Activated CD4-positive, alpha-beta T cell treated with anti-CD3 and anti-CD28 coated beads, Interleukin-2, Interleukin-4, amounts not matched to agents 100 ng/mL and 50 ng/mL, durations not matched to agents 16 hours and 8 hours (primary cell): ENCODE measurements around the gene DOCK4.

ENCODE experiments used
- DNase-seq: peaks from one replicate; pipeline ENCODE4 v3.0.0-alpha.2; 2020; ENCODE audit warnings: low spot score

The DOCK4 gene

GRCh38 chr7:112049555-112050249, 156.5 kb downstream of the DOCK4 start:
- no peak for DNase-seq

DNA sequence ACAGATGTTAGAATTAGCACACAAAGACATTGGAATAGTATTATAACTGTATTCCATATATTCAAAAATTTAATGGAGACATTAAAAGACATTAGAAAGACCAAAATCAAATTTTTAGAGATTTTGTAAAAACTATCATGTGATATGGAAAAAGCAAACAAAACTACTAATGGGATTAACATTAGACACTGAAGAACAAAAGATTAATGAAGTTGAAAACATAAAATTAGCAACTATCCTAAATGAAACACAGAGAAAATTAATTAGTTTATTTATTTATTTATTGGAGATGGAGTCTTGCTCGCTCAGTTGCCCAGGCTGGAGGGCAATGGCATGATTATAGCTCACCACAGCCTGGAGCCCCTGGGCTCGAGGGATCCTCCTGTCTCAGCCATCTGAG, 158.8 kb downstream of the DOCK4 start:
- no peak for DNase-seq

DNA sequence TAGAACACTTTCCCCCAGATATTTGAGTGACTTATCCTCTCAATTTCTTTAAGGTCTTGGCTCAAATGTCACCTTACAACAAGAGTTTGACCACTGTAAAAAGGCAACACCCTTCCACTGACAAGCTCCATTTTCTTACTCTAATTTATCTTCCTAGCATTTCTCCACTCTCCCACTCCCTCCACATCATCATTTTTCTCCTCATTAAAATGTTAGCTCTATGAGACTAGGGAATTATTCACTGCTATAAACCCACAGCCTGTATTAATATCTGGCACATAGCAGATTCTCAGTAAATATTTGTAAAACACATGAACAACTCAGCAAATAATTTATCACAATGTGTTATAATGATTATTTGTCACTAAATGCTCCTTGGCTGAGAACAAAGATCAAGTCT, 161.0 kb downstream of the DOCK4 start:
- DNase-seq = no peak

DNA sequence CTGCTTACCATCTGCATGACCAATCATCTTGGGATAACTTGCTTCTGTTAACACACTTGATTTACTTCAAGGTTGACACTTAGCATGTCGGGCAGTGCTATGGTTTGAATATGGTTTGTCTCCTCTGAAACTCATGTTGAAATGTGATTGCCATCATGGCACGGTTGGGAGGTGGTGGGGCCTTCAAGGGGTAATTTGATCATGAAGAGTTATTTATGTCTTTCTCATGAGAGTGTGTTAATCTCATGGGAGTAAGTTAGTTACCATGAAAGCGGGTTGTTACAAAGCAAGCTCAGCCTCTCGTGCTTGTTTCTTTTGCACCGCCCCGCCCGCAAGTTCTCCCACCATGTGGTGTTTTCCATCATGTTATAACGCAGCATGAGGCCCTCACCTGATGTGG, 163.6 kb downstream of the DOCK4 start:
- DNase-seq = no peak

GRCh38 chr7:112038353-112038752, 167.8 kb downstream of the DOCK4 start:
- DNase-seq = no peak

- no peak for DNase-seq
These were observed 170.1 kb downstream of the DOCK4 start for GRCh38 chr7:112036071-112036470.

GRCh38 chr7:112031689-112032088, 174.5 kb downstream of the DOCK4 start:
- no peak for DNase-seq

- no peak for DNase-seq
These were observed 180.6 kb downstream of the DOCK4 start for GRCh38 chr7:112025556-112025955.

DNA sequence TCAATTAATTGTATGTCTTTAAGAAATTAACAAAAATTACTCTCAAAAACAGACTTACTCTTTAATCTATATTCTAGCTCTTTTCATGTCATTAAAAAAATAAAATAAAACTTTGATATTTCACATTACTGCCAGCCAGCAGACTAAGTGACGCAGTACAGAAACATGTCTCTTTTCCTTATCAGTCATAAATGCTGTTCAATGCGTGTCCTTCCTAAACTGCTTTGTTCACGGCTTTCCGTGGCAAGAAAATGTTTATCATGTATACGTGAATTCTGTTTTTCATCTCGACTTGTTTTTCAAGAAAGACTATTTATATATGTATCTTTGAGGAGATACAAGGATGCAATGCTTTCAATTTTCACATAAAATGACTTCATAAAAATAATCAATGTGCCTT, 182.4 kb downstream of the DOCK4 start:
- no peak for DNase-seq

DNA sequence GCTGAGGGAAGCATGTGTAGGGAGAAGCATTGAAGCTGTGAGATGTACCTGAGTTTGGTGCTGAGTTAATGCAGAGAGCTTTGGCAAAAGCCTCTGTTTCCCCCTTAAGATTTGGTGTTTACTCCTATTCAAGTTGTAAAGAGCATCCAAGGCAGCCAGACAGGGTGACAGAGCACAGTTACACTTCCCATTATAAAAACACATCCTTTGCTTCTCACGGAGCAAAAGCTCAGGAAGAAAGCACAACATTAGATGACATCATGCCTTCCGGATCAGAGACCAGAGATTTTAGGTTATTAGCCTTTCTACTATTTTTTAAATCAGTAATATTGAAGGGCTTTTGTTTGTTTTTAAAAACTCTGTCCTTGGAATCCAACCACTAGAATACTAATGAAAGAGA, 182.9 kb downstream of the DOCK4 start:
- DNase-seq = no peak

DNA sequence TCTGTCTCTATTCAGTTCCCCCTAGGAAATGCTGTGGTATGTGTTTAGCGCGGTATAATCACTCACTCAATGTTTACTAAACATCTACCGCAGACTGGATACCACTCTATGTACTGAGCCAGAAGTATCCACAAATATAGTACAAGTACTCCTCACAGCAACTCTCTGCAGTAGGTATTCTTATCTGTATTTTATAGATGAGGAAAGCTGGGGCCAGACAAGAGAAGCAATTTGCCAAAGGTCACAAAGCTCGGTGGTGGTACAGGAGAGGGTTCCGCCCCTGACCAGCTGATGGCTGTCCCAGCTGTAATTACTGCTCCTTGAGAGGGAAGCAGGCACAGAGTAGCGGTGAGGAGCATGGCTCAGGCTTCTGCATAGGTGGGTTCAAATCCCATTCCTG, 184.1 kb downstream of the DOCK4 start:
- DNase-seq = no peak

DNA sequence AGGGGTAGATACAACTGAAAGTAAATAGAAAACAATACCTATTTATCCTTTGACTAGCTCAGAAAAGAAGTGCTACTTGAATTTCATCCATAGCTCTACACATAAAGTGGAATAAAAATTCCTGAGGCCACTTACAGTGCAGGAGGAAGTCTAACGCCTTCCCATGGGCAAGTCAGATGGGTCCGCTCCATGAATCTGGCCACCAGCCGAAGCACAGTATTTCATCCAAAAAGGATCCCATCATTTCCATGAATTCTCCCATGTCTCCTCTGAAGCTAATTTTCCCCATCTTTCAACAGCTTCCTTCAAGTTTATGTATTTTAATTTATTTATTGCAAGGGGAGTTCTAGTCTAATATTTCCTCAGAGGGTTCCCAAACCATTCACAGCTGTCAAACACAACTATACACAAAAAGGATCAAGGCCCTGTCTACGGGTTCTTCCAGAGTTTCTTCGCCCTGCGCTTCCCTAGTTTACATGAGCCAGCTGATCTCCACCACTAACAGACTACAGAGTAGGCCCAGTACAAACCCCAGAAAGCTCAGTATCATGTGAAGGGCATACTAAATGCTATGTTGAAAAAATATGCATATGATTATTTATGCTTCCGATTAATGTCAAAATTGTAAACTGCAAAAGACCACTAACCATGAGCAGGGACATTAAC, 184.7 kb downstream of the DOCK4 start:
- no peak for DNase-seq

DNA sequence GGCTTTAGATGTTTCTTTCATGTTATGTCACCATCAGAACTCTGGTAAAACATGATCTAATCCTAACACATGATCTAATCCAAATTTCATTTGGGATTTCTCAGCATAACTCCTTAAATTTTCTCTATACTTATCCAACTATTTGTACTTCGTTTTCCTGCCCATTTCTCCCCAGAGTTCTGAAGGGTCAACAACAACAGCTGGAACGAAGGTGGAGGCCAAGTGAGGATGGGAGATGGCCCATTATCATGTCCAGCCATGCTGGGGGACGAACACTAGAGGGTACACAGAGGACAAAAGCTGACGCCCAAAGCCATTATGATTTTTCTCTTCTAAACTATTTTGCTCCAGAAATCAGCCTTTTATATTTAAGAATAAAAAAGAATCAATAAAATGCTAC, 185.4 kb downstream of the DOCK4 start:
- DNase-seq = no peak

DNA sequence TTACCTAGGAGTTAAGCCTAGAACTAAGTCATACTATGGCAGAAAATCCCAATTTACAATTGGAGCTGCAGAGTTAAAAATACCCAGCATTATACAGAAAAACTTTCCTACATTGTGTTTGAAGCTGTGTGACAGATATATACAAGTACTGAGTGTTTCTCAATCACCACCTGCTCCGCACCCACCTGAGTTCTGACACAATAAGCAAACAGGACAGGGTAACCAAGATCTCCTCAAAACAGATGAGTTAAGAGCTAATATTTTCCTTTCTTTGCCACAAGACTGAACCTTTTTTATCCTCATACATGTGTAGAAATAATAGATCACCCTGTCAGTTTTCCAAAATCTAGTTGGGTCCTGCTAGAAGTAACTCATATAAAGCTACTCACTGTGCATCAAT, 186.3 kb downstream of the DOCK4 start:
- no peak for DNase-seq

DNA sequence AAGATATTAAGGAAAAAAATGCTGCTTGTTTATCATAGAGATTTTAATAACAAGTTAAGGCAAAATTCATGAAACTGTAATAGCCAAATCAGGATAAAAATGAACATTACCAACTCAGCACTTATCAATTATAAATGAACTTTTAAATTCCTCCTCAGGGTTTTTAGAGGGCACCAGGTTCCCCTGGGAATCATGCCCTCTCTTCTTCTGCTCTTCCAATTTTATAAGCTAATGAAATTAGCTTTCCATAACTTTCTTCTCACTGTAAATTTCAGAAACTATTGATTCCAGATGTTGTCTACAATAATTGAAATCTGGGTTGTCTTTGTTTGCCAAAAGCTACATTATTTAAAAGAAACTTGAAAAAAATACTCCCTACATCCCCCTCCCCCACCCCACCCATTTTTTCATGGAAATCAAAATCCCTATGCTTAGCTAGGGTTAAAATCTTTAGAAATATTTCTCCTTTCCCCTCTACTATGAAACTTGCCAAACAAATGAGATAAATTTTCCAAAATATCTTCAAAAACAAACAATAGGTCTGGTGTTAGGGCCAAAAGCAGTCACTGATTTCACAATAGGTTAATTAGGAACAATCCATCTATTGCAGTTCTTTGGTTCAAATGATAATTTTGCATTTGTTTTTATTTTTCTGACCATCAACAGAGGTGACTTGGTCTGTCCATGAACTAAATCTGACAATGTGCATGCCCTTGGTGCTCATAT, 187.7 kb downstream of the DOCK4 start:
- DNase-seq = no peak

DNA sequence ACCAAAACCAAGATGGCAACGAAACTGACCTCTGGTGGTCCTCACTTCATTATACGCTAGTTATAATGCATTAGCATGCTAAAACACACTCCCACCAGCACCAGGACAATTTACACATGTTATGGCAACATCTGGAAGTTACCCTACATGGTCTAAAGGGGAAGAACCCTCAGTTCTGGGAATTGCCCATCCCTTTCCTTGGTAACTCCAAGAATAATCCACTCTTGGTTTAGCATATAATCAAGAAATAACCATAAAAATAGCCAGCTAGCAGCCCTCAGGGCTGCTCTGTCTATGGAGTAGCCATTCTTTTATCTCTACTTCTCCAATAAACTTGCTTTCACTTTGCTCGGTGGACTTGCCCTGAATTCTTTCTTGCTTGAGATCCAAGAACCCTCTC, 191.1 kb downstream of the DOCK4 start:
- DNase-seq = no peak

- DNase-seq = no peak
These were observed 191.9 kb downstream of the DOCK4 start for GRCh38 chr7:112014347-112014746.

GRCh38 chr7:112013274-112013673, 192.9 kb downstream of the DOCK4 start:
- no peak for DNase-seq

GRCh38 chr7:112012242-112012641, 194.0 kb downstream of the DOCK4 start:
- DNase-seq = no peak

GRCh38 chr7:112010994-112011393, 195.2 kb downstream of the DOCK4 start:
- no peak for DNase-seq

DNA sequence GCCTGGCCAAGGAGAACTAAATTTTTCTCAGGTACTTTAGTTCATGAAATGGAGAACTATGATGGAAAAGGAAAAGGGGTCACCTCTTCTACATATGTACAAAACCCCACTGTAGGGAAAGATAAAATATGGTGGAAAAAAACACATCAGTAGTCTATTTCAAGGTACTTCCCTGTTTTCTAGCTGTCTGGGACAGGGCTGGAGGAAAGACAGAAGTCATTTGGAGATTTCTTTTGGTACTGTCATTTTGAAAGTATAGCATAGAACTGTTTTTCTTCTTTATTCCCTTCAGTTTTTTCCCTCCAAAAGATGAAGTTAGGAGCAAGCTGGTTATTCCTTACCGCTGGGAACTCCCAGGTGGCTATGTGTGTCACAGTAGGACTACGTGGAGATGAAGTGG, 196.1 kb downstream of the DOCK4 start:
- no peak for DNase-seq

DNA sequence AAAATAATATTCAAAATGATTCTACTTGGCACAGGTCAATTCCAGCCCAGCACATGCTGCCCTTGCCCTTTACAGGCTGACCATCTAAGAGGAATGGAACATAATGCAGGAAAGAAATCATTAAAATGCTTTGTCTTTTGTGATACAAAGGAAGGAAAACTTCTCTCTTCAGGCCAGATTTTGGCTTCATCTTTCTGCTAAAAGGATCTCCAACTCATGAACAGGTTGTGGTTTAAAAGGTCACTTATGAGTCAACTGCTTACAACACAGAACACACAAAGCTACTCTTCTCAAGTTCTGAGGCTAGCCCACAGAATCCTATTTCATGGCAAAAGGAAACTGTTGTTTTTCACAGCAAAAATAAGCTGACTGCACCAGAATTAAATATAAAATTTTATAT, 197.1 kb downstream of the DOCK4 start:
- DNase-seq = peak; percentile 11

GRCh38 chr7:112007185-112007584, 199.0 kb downstream of the DOCK4 start:
- DNase-seq = no peak
